ENCODE measurements around the gene ZNF678. TPM values are rescaled to one million over a fixed set of nuclear protein-coding genes. Genes with fewer than 3 reads are reported as not detected.
"Not testable (repeated sequence)": the region's sequence is repeated elsewhere in the genome, so short reads cannot be mapped to it uniquely, and the experiment has no call there.

Gene ZNF678
- total RNA-seq, 1 donor from 2014 or later: 15.2 TPM

DNA sequence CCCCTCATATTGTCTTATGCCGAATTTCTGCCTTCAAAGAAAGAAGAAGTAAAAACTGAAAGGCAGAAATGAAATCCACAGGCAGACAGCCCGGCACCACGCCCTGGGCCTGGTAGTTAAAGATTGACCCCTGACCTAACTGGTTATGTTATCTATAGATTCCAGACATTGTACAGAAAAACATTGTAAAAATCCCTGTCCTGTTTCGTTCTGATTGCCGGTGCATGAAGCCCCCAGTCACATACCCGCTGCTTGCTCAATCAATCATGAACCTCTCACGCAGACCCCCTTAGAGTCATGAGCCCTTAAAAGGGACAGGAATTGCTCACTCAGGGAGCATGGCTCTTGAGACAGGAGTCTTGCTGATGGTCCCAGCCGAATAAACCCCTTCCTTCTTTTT, 122.5 kb downstream of the ZNF678 start:
- TF ChIP-seq POLR2AphosphoS5 (IDR thresholded peaks at IDR 0.05; ENCODE audit: insufficient read depth in 1 of 2, low read depth in 1 of 2): no peak
- TF ChIP-seq, protein P1, sequence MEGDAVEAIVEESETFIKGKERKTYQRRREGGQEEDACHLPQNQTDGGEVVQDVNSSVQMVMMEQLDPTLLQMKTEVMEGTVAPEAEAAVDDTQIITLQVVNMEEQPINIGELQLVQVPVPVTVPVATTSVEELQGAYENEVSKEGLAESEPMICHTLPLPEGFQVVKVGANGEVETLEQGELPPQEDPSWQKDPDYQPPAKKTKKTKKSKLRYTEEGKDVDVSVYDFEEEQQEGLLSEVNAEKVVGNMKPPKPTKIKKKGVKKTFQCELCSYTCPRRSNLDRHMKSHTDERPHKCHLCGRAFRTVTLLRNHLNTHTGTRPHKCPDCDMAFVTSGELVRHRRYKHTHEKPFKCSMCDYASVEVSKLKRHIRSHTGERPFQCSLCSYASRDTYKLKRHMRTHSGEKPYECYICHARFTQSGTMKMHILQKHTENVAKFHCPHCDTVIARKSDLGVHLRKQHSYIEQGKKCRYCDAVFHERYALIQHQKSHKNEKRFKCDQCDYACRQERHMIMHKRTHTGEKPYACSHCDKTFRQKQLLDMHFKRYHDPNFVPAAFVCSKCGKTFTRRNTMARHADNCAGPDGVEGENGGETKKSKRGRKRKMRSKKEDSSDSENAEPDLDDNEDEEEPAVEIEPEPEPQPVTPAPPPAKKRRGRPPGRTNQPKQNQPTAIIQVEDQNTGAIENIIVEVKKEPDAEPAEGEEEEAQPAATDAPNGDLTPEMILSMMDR (IDR thresholded peaks at IDR 0.05): no peak
- TF ChIP-seq POLR2A (IDR thresholded peaks at IDR 0.05): no peak
- H3K27me3 ChIP-seq: no peaks in the 10 kb centered on the region
- no peak overlapping the region for H3K4me3 ChIP-seq
- H3K4me1 ChIP-seq: no peaks in the 10 kb centered on the region
- H3K36me3 ChIP-seq: no peaks in the 10 kb centered on the region
- intact Hi-C loops (cut with DNase I): no loop called here
- H3K9me3 ChIP-seq: peaks cover 3% of the 10 kb centered on the region
- no peak for DNase-seq (ENCODE audit: extremely low spot score in 2 of 2)
- H3K27ac ChIP-seq: no peak overlapping the region

DNA sequence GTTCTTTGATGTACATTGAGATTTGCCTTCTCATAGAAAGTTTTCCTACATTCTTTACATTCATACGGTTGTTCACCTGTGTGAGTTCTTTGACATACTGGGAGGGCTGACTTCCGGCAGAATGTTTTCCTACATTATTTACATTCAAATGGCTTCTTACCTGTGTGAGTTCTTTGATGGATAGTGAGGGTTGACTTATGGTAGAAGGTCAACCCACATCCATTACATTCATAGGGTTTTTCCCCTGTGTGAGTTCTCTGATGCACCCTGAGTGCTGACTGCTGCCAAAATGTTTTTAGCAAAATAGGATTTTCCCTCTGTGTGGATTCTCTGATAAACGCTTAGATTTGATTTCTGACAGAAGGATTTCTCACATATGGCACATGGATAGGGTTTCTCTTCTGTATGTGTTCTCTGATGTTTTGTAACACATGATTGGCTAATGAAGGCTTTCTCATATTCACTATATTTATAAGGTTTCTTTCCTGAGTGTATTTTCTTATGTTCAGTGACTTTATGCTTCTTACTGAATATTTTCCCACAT, 134.0 kb downstream of the ZNF678 start:
- DNase-seq (ENCODE audit: extremely low spot score in 2 of 2): no peak
- intact Hi-C loops (cut with DNase I): no loop called here

DNA sequence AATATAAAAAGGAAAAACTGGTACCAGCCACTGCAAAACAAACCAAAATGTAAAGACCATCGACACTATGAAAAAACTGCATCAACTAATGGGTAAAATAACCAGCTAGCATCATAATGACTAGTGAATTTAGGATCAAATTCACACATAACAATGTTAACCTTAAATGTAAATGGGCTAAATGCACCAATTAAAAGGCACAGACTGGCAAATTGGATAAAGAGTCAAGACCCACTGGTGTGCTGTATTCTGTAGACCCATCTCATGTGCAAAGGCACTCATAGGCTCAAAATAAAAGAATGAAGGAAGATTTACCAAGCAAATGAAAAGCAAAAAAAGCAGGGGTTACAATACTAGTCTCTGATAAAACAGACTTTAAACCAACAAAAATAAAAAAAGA, 138.3 kb downstream of the ZNF678 start:
- H3K4me1 ChIP-seq; H3K36me3 ChIP-seq; H3K9me3 ChIP-seq; DNase-seq (ENCODE audit: extremely low spot score in 2 of 2); H3K4me3 ChIP-seq; H3K27ac ChIP-seq; intact Hi-C loops (cut with DNase I); H3K27me3 ChIP-seq: not testable (repeated sequence)

More for the DNA sequence above, 134.0 kb downstream of the ZNF678 start:
- no peak for TF ChIP-seq POLR2A (IDR thresholded peaks at IDR 0.05)
- TF ChIP-seq, protein P1 (IDR thresholded peaks at IDR 0.05): no peak
- TF ChIP-seq POLR2AphosphoS5 (IDR thresholded peaks at IDR 0.05; ENCODE audit: insufficient read depth in 1 of 2, low read depth in 1 of 2): no peak
- Histone ChIP-seq H3K4me3 (no peak overlapping the region), H3K27me3 (no peaks in the 10 kb centered on the region), H3K27ac (no peak overlapping the region), H3K9me3 (no peaks in the 10 kb centered on the region), H3K36me3 (no peaks in the 10 kb centered on the region), H3K4me1 (no peaks in the 10 kb centered on the region)

DNA sequence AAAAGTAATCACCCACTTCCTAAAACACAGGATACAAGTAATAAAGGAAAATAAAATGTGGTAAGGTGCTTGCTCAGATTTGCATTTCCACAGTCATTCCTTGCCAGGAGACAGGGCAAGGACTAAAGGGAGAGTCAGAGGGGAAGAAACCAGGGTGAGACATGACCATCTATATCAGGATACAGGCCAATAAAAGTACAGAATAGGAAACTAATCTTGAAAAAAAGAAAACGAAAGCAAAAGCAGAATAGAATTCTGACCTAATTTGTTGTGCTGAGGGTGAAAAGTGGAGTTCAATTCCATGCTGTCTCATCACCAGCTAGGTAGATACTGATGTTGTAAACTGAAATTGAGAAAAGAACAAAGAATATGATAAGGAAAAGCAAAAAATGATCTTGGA, 144.5 kb downstream of the ZNF678 start:
- intact Hi-C loops (cut with DNase I): no loop called here
- TF ChIP-seq POLR2AphosphoS5 (IDR thresholded peaks at IDR 0.05; ENCODE audit: insufficient read depth in 1 of 2, low read depth in 1 of 2) (no peak), POLR2A (IDR thresholded peaks at IDR 0.05) (no peak)
- TF ChIP-seq, protein P1 (IDR thresholded peaks at IDR 0.05): no peak
- peaks cover 5% of the 10 kb centered on the region for H3K9me3 ChIP-seq
- H3K4me3 ChIP-seq: no peak overlapping the region
- H3K27me3 ChIP-seq: no peaks in the 10 kb centered on the region
- DNase-seq (ENCODE audit: extremely low spot score in 2 of 2): no peak
- no peak overlapping the region for H3K27ac ChIP-seq
- no peaks in the 10 kb centered on the region for H3K4me1 ChIP-seq
- no peaks in the 10 kb centered on the region for H3K36me3 ChIP-seq

DNA sequence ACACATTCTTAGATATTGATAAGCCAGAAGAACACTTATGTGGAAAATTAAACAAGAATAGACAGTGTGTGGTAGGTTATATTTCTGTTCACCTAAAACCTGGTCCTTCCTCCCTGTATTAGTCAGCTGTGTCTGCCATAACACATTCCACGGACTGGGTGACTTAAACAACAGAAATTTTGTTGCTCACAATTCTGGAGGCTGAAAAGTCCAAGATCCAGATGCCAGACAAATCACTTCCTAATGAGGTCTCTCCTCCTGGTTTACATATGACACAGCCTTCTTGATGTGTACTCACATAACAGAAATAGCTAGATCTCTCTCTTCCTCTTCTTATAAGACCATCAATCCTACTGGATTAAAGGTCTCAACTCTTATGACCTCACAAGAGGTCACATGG, 146.1 kb downstream of the ZNF678 start:
- Histone ChIP-seq H3K4me1 (no peaks in the 10 kb centered on the region), H3K36me3 (no peaks in the 10 kb centered on the region), H3K27me3 (no peaks in the 10 kb centered on the region), H3K9me3 (no peaks in the 10 kb centered on the region), H3K27ac (no peak overlapping the region), H3K4me3 (no peak overlapping the region)
- intact Hi-C loops (cut with DNase I): no loop called here
- DNase-seq (ENCODE audit: extremely low spot score in 2 of 2): no peak
- TF ChIP-seq, protein P1 (IDR thresholded peaks at IDR 0.05): no peak
- TF ChIP-seq POLR2A (IDR thresholded peaks at IDR 0.05) (no peak), POLR2AphosphoS5 (IDR thresholded peaks at IDR 0.05; ENCODE audit: insufficient read depth in 1 of 2, low read depth in 1 of 2) (no peak)

DNA sequence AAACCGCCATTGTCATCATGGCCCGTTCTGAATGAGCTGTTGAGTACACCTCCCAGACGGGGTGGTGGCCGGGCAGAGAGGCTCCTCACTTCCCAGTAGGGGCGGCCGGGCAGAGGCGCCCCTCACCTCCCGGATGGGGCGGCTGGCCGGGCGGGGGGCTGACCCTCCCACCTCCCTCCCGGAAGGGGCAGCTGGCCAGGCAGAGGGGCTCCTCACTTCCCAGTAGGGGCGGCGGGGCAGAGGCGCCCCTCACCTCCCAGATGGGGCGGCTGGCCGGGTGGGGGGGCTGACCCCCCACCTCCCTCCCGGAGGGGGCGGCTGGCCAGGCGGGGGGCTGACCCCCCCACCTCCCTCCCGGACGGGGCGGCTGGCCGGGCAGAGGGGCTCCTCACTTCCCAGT, 147.1 kb downstream of the ZNF678 start:
- H3K9me3 ChIP-seq; H3K4me1 ChIP-seq; H3K4me3 ChIP-seq; H3K36me3 ChIP-seq; intact Hi-C loops (cut with DNase I); H3K27me3 ChIP-seq; H3K27ac ChIP-seq; DNase-seq (ENCODE audit: extremely low spot score in 2 of 2): not testable (repeated sequence)
